Activated T-helper 2 cell treated with anti-CD3 and anti-CD28 coated beads, Interferon-gamma antibody, Interleukin-2, Interleukin-4, amounts not matched to agents 10 μg/mL and 5 μg/mL and 100 μg/mL, durations not matched to agents 14 hours and 24 hours and 36 hours (primary cell): Measurements from ENCODE around the gene ENG. TPM values are rescaled to one million over a fixed set of nuclear protein-coding genes. Genes with fewer than 3 reads are reported as not detected.
A peak's percentile ranks its signal among the peaks of the same experiment; 100 is the strongest.
"Not testable (repeated sequence)": the region's sequence is repeated elsewhere in the genome, so short reads cannot be mapped to it uniquely, and the experiment has no call there.

Source experiments
- DNase-seq: peaks from one replicate; pipeline ENCODE4 v3.0.0; 2021; ENCODE audit warnings: low spot score
- H3K27ac Mint-ChIP-seq: one replicate; pipeline ENCODE4 v1.8.0; 2021; ENCODE audit warnings: mixed read lengths
- H3K27me3 Mint-ChIP-seq: one replicate; pipeline ENCODE4 v1.8.0; 2021; ENCODE audit warnings: low read depth, mixed read lengths
- H3K36me3 Mint-ChIP-seq: one replicate; pipeline ENCODE4 v1.8.0; 2021; ENCODE audit warnings: low read depth, mixed read lengths
- H3K4me1 Mint-ChIP-seq: one replicate; pipeline ENCODE4 v1.8.0; 2021; ENCODE audit warnings: low read depth, mixed read lengths
- H3K4me3 Mint-ChIP-seq: one replicate; pipeline ENCODE4 v1.8.0; 2021; ENCODE audit warnings: low read depth, mild to moderate bottlenecking, moderate library complexity, mixed read lengths
- H3K9me3 Mint-ChIP-seq: one replicate; pipeline ENCODE4 v1.8.0; 2021; ENCODE audit warnings: mixed read lengths
- intact Hi-C: fragments of 100-400 bp; cut with micrococcal nuclease; formaldehyde crosslinking; loops from one replicate; pipeline ENCODE4 v1.15.1; 2023
- total RNA-seq: library from RNA; stranded (reverse); gene quantifications from 2 replicates; pipeline ENCODE4 v1.2.3, GENCODE V29; 2022

The ENG gene
- total RNA-seq, 1 donor from 2014 or later: 27.5 TPM

DNA sequence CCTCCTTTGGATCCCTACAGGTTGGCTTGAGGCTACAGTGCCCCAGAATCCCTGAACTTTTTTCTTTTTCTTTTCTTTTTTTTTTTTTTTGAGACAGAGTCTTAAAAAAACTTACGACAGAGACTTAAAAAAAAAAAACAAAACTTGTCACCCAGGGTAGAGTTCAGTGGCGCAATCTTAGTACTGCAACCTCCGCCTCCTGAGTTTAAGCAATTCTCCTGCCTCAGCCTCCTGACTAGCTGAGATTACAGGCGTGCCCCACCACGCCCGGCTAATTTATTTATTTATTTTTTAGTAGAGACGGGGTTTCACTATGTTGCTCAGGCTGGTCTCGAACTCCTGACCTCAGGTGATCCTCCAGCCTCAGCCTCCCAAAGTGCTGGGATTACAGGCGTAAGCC lies 73.5 kb downstream of the ENG start:
- Mint-ChIP-seq H3K4me1 (peaks cover 53% of the 10 kb centered on the region), H3K27ac (peak overlapping the region; percentile 84), H3K36me3 (peaks cover 16% of the 10 kb centered on the region)
- H3K4me3 Mint-ChIP-seq, intact Hi-C loops, DNase-seq, H3K9me3 Mint-ChIP-seq, H3K27me3 Mint-ChIP-seq: not testable (repeated sequence)

DNA sequence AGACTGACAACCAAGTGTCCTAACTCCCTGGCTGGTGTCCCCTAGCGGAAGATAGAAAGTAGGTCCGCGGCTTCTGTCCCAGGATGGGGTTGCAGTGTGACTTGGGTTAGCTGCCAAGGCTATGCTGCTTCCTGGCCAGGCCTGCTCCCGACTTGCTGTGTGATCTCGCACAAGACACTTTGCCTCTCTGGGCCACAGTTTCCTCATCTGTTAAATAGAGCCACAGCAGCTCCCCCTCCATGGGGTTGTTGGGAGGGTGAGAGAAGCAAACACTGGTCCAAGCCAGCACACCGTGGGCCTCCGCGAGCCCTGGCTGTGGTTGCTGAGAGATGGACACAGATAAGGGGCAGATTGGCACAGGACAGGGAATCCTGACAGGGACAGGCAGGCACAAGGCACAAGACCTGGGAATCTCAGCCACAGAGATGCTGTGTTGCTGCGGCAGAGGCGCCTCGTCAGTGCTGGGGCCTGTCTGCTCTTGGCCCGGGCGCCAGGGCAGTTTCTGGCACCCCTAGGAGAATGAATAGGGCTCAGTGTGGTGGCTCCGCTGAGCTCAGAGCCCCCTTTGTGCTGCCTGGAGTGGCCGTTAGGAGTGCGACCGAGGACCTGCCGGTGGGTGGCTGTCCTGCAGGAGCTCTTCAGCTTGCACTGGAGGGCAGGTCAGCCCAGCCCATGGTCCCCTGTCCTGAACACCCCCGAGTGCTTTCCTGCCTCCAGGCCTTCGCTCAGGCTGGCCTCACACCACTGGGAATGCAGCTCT lies 74.2 kb downstream of the ENG start:
- no peak overlapping the region for H3K4me3 Mint-ChIP-seq
- no peaks in the 10 kb centered on the region for H3K9me3 Mint-ChIP-seq
- no peaks in the 10 kb centered on the region for H3K27me3 Mint-ChIP-seq
- H3K36me3 Mint-ChIP-seq: peaks cover 16% of the 10 kb centered on the region
- peaks cover 53% of the 10 kb centered on the region for H3K4me1 Mint-ChIP-seq
- H3K27ac Mint-ChIP-seq: peak overlapping the region; percentile 61
- intact Hi-C loops: no loop called here
- DNase-seq: no peak

DNA sequence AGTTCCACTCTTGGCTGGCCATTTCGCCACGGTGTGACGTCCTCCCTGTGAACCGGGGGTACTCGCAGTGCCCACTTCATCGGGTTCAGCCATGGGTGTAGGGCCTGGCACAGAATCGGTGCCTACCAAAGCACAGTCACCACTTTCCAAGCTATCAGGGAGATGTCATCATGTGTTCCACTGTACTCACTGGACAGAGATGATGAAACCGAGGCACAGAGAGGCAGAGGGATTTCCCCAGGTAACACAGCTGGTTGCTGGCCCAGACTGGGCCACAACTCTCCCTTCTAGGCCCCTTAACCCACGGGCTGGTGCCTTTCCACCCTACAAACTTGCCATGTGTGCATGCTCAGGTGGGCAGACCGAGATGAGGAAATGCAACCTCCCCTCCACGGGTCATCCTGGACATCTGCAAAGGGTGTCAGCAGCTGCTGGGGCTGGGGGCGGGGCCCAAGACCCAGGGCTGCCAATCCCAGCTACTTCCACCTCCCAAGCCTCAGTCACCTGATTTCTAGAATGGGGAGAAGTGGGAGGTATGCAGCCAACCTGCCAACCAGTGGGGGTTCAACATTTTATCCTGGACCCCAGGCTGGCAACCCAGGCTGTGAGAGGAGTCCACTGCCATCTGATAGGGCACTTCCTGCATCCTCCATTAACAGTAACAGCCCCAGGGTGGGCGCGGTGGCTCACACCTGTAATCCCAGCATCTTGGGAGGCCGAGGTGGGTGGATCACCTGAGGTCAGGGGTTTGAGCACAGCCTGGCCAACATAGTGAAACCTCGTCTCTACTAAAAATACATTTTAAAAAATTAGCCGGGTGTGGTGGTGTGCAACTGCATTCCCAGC lies 75.1 kb downstream of the ENG start:
- intact Hi-C loops: loop anchor here (10.0 kb wide), 3 partner anchors 285 to 355 kb away; partner anchors contain the start of genes NAIF1, PTGES2, SLC25A25 and ZNF79
- DNase-seq: peak; percentile 44
- H3K36me3 Mint-ChIP-seq: peaks cover 18% of the 10 kb centered on the region
- H3K4me3 Mint-ChIP-seq: peak overlapping the region; percentile 98
- H3K27ac Mint-ChIP-seq: peak overlapping the region; percentile 92
- H3K27me3 Mint-ChIP-seq: no peaks in the 10 kb centered on the region
- no peaks in the 10 kb centered on the region for H3K9me3 Mint-ChIP-seq
- H3K4me1 Mint-ChIP-seq: peaks cover 50% of the 10 kb centered on the region

DNA sequence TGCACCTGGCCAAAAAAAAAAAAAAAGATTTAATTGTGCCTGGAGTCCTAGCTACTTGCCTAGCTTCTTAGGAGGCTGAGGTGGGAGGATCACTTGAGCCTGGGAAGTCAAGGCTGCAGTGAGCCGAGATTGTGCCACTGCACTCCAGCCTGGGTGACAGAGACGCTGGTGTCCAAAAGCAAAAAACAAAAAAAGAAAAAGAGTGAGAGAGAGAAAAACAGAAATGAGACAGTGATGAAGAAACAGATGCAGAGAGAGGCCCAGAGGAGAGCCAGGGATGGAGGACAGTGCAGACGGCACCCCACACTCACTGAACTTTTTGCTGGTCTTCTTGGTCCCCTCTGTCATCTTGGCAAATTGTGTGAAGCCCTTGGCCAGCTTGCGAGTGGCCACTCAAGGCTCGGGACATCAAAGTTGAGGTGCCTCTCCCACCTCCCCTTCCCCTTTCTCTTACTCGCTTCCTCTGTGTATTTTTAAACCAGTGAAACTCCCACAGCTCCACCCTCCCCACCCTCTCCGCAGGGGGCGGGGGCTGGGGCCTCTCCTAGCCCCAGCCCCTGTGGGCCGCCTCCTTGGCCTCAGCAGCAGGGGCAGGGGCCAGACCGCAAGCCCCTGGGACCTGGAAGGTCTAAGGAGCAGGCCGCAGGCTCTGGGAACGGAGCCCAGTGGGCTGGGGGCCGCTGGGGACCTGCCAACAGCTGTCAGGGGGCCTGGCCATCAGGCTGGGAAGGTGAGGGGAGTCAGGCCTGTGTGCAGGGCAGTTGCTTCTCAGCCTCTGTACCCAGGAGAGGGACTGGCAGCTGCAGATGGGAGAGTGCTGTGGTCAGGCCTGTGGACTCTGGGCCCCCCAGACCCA lies 76.0 kb downstream of the ENG start, which contains the start of gene SH2D3C:
Gene SH2D3C (minus strand): TSS at position 387 of the 856 bp plus-strand sequence. CDS start 39 bp downstream, at position 348.
- DNase-seq: peak; percentile 43
- H3K27ac Mint-ChIP-seq: peak within 1 kb of the TSS; percentile 96
- H3K9me3 Mint-ChIP-seq: no peaks in the 10 kb centered on the region
- intact Hi-C loops: loop anchor here (10.0 kb wide), 3 partner anchors 286 to 354 kb away; partner anchors contain the start of genes NAIF1, PTGES2, SLC25A25 and ZNF79
- H3K36me3 Mint-ChIP-seq: peaks cover 25% of the 10 kb centered on the region
- peaks cover 47% of the 10 kb centered on the region for H3K4me1 Mint-ChIP-seq
- H3K4me3 Mint-ChIP-seq: peak within 1 kb of the TSS; percentile 98
- H3K27me3 Mint-ChIP-seq: no peaks in the 10 kb centered on the region

DNA sequence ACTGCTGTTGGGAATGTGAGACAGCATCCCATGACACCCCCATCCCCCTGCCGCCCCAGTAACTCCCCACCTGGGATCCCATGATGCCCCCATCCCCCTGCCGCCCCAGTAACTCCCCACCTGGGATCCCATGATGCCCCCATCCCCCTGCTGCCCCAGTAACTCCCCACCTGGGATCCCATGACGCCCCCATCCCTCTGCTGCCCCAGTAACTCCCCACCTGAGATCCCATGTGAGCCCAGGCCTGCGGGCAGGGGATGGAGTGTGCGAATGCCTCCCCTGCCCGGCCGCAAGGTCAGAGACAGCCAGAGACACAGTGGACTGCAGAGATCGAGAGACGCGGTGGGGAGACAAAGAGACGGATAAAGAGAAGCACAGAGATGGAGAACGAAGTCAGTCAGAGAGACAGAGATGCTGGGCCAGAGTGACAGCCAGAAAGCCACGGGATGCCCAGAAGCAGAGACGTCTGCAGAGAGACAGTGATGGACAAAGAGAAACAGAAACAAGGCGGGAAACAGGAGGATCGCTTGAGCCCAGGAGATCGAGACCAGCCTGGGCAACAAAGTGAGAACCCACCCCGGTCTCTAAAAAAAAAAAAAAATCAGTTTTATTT lies 77.0 kb downstream of the ENG start:
- Mint-ChIP-seq H3K9me3 (no peaks in the 10 kb centered on the region), H3K36me3 (peaks cover 29% of the 10 kb centered on the region), H3K4me3 (peak overlapping the region; percentile 98), H3K4me1 (peaks cover 40% of the 10 kb centered on the region), H3K27ac (peak overlapping the region; percentile 96), H3K27me3 (no peaks in the 10 kb centered on the region)
- intact Hi-C loops: loop anchor here (10.0 kb wide), 3 partner anchors 287 to 353 kb away; partner anchors contain the start of genes NAIF1, PTGES2, SLC25A25 and ZNF79
- DNase-seq: no peak

DNA sequence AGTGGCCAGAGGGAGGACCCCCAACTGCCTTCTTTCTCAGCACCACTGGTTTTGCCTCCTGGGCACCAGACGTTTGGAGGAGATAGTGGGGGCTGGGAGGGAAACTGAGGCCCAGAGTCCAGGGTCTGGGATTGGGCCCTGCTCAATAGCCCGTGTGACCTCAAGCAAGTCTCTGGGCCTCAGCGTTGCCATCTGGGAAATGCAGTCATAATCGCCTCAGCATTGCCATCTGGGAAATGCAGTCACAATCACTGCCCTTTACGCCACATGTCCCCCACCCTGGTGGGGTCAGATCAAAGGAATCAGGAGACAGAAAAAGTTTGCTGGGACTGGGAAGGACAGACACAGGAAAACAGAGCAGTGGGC lies 77.6 kb downstream of the ENG start:
- intact Hi-C loops: loop anchor here (1.0 to 10.0 kb wide), 4 partner anchors 8 to 352 kb away; partner anchors contain the start of genes NAIF1, PTGES2, SLC25A25 and ZNF79
- Mint-ChIP-seq H3K27me3 (no peaks in the 10 kb centered on the region), H3K4me1 (peaks cover 39% of the 10 kb centered on the region), H3K27ac (peak overlapping the region; percentile 96), H3K4me3 (peak overlapping the region; percentile 98), H3K9me3 (no peaks in the 10 kb centered on the region), H3K36me3 (peaks cover 29% of the 10 kb centered on the region)
- DNase-seq: no peak

DNA sequence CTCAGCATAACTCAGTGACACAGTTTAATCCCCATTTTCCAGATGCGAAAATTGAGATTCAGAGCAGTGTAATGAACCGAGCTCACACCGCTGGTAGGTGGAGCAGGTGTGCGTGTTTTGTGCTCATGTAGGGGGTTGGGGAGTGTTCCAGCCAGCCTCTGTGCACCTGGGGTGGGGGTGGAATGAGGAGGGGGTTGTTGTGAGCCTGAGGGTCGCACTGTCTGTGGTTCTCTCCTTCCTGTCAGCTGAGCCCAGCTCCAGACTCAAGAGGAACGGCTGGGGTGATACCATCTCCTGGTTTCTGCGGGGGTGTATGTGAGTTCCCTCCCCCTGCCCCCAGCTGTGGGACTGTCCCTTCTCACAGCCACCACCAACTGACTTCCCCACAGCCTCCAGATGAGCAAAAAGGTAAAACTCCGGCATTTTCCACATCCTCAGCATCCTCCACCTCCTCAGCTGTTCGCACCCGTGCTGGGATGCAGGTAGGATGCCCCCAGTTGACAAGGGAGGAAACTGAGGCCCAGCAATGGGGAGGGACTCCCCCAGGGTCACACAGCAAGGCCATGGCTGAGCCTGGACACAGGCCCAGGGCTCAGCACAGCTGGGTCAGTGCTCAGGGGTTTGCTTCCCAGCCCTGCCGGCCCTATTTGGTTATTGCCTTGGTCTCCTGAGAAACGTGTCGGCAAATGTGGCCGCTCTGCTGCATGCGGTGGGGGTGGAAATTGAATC lies 78.1 kb downstream of the ENG start:
- H3K4me3 Mint-ChIP-seq: peak overlapping the region; percentile 98
- peak; percentile 73 for DNase-seq
- no peaks in the 10 kb centered on the region for H3K27me3 Mint-ChIP-seq
- H3K27ac Mint-ChIP-seq: peak overlapping the region; percentile 96
- H3K9me3 Mint-ChIP-seq: no peaks in the 10 kb centered on the region
- intact Hi-C loops: loop anchor here (1.0 to 10.0 kb wide), 4 partner anchors 9 to 352 kb away; partner anchors contain the start of genes NAIF1, PTGES2, SLC25A25 and ZNF79
- peaks cover 38% of the 10 kb centered on the region for H3K4me1 Mint-ChIP-seq
- H3K36me3 Mint-ChIP-seq: peaks cover 33% of the 10 kb centered on the region

DNA sequence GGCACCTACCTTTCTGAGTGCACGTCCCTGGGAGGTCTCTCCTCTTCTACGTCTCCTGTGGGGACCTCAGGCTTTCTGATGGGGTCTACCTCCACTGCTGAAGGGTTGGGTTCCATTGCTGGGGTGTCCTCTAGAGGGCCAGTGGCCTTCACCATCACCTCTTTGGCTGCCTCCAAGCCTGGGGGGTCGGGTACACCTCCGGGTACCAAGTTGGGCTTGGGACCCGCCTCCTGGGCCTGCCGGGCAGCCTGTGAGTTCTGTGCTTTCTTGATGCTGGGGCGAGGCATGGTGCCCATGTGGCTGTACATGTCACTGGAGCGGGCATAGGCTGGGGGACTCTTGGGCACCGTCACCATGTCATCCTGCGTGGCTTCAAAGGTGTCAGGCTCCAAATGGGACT lies 80.5 kb downstream of the ENG start:
- Mint-ChIP-seq H3K4me3 (peak overlapping the region; percentile 39), H3K27ac (peak overlapping the region; percentile 58)

DNA sequence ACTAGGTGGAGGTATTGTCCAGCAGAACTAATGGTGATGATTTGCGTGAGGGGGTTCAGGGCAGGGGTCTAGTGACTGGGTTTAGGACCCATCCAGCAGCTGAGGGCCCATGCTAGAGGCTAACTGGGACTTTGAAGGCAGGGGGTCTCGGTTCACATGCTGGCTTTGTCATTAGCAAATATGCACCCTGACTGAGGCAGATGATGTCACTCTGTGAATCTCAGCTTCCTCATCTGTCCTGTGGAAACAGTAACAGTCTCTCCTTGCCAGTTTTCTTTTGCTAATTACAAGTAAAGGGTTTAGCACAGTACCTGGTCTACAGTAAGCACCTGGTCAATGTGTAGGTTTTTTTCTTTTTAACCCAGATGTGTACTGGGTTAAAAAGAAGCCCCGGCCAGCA lies 81.2 kb downstream of the ENG start:
- Mint-ChIP-seq H3K36me3 (peaks cover 56% of the 10 kb centered on the region), H3K27me3 (no peaks in the 10 kb centered on the region), H3K4me1 (peaks cover 49% of the 10 kb centered on the region), H3K27ac (no peak overlapping the region), H3K9me3 (no peaks in the 10 kb centered on the region), H3K4me3 (no peak overlapping the region)
- intact Hi-C loops: loop anchor here (10.0 kb wide), 3 partner anchors 292 to 352 kb away; partner anchors contain the start of genes NAIF1, PTGES2, SLC25A25 and ZNF79
- no peak for DNase-seq

More for the DNA sequence above, 80.5 kb downstream of the ENG start:
- Mint-ChIP-seq H3K27me3 (no peaks in the 10 kb centered on the region), H3K36me3 (peaks cover 54% of the 10 kb centered on the region), H3K9me3 (no peaks in the 10 kb centered on the region), H3K4me1 (peaks cover 44% of the 10 kb centered on the region)
- intact Hi-C loops: loop anchor here (10.0 kb wide), 3 partner anchors 291 to 351 kb away; partner anchors contain the start of genes NAIF1, PTGES2, SLC25A25 and ZNF79
- no peak for DNase-seq

DNA sequence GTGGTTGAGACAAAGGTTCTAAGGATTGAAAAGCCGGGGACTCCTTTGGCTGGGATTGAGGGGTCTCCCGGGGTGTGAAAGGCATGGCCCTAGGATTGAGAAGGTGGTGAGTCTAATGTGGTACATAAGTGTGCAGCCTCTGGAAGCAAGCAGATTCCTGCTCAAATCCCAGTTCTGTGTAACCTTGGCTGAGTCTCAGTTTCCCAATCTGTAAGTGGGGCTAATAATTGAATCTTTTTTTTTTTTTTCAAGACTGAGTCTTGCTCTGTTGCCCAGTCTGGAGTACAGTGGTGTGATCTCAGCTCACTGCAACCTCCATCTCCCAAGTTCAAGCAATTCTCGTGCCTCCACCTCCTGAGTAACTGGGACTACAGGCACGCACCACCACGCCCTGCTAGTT lies 81.9 kb downstream of the ENG start:
- Mint-ChIP-seq H3K27me3 (no peaks in the 10 kb centered on the region), H3K4me3 (no peak overlapping the region), H3K27ac (no peak overlapping the region), H3K4me1 (peaks cover 52% of the 10 kb centered on the region), H3K36me3 (peaks cover 54% of the 10 kb centered on the region), H3K9me3 (no peaks in the 10 kb centered on the region)
- intact Hi-C loops: loop anchor here (10.0 kb wide), 3 partner anchors 292 to 352 kb away; partner anchors contain the start of genes NAIF1, PTGES2, SLC25A25 and ZNF79
- DNase-seq: no peak
